ENCODE measurements around the gene RUSF1. TPM values are rescaled to one million over a fixed set of nuclear protein-coding genes. Genes with fewer than 3 reads are reported as not detected.
"Not testable (repeated sequence)": the region's sequence is repeated elsewhere in the genome, so short reads cannot be mapped to it uniquely, and the experiment has no call there.

Gene RUSF1
- total RNA-seq, result 54.9 TPM
- long read RNA-seq, transcript C16orf58-201 (13 exons, 2,793 nt), result major isoform, 55 of 121 reads
- long read RNA-seq, partial matches to known transcripts, result 12 of 121 reads
- long read RNA-seq, other reads (novel, unspliced or antisense), result 52 of 121 reads

DNA sequence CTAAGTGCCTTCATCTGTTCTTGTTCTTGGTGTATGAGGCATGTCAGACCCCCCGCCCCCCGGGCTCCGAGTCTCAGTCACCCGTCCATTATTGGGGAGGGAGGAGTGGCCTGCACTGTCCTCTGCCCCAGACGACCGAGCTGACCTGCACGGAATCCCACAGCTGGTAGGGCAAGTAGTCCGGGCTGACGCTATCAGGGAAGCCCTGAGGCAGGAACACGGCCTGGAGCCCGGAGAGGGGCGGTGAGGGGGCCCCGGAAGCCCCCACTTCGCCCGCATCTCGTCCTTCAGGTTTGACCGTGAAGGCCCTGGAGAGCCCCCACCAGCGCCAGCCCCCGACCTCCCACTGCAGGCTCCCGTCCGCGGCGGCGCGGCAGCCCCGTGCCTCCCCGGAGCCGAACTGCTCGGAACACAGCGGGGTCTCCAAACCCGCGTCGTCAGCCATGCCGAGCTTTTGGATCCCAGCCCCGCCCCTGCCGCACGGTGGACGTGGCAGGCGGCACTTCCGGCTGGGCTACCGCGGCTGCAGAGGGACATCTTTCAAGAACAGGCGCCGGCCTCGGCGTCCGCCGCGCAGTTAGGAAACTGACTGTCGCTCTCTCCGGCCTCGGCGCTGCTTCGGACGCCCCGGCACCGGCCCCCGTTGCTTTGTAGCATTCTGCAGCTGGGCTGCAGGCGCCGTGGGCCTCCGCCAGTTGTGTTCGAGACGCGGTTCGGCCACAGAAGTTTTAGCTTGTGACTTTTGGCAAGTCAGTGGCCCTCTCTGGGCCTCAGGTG lies at the start of gene RUSF1:
Gene RUSF1, minus strand, starts transcription at position 463 of the 777 bp plus-strand sequence. Its CDS starts 18 bp downstream, at position 445.
- intact Hi-C loops (cut with DNase I), result no loop called here
- ATAC-seq, result peak; percentile 95 to 96
- peak; percentile 95 for DNase-seq
- Histone ChIP-seq H3K4me1 (peaks cover 45% of the 10 kb centered on the region), H3K27me3 (ENCODE audit: low read depth) (no peaks in the 10 kb centered on the region), H3K27ac (peak within 1 kb of the TSS; percentile 96), H3K36me3 (peaks cover 14% of the 10 kb centered on the region), H3K9me3 (no peaks in the 10 kb centered on the region), H3K4me3 (peak within 1 kb of the TSS; percentile 96)
- TF ChIP-seq, protein P1, sequence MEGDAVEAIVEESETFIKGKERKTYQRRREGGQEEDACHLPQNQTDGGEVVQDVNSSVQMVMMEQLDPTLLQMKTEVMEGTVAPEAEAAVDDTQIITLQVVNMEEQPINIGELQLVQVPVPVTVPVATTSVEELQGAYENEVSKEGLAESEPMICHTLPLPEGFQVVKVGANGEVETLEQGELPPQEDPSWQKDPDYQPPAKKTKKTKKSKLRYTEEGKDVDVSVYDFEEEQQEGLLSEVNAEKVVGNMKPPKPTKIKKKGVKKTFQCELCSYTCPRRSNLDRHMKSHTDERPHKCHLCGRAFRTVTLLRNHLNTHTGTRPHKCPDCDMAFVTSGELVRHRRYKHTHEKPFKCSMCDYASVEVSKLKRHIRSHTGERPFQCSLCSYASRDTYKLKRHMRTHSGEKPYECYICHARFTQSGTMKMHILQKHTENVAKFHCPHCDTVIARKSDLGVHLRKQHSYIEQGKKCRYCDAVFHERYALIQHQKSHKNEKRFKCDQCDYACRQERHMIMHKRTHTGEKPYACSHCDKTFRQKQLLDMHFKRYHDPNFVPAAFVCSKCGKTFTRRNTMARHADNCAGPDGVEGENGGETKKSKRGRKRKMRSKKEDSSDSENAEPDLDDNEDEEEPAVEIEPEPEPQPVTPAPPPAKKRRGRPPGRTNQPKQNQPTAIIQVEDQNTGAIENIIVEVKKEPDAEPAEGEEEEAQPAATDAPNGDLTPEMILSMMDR (IDR thresholded peaks at IDR 0.05), result no peak

DNA sequence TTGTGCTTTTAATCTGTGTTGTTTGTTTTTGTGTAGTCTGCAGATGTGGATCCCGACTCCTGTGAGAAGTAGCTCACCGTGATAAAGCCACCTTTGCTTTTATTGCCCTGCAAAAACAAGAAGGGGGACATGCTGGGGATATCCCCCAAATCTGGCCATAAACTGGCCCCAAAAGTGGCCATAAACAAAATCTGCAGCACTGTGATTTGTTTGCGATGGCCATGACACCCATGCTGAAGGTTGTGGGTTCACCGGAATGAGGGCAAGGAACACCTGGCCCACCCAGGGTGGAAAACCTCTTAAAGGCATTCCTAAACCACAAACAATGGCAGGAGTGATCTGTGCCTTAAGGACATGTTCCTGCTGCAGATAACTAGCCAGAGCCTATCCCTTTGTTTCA lies 34.6 kb upstream of the RUSF1 start:
- ATAC-seq (no peak), DNase-seq (no peak)
- H3K36me3 ChIP-seq, result no peaks in the 10 kb centered on the region
- H3K27me3 ChIP-seq (ENCODE audit: low read depth), result peaks cover 11% of the 10 kb centered on the region
- intact Hi-C loops (cut with DNase I), result no loop called here
- no peak overlapping the region for H3K27ac ChIP-seq
- no peaks in the 10 kb centered on the region for H3K4me1 ChIP-seq
- peaks cover 6% of the 10 kb centered on the region for H3K9me3 ChIP-seq
- no peak overlapping the region for H3K4me3 ChIP-seq
- TF ChIP-seq, protein P1 (IDR thresholded peaks at IDR 0.05), result no peak

DNA sequence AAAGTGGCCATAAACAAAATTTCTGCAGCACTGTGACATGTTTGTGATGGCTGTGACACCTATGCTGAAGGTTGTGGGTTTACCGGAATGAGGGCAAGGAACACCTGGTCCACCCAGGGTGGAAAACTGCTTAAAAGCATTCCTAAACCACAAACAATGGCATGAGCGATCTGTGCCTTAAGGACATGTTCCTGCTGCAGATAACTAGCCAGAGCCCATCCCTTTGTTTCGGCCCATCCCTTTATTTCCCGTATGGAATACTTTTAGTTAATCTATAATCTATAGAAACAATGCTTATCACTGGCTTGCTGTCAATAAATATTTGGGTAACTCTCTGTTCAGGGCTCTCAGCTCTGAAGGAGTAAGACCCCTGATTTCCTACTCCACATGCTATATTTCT lies 31.6 kb upstream of the RUSF1 start:
- H3K27me3 ChIP-seq (ENCODE audit: low read depth), result peaks cover 17% of the 10 kb centered on the region
- DNase-seq; H3K4me1 ChIP-seq; H3K27ac ChIP-seq; H3K9me3 ChIP-seq; intact Hi-C loops (cut with DNase I); H3K4me3 ChIP-seq; H3K36me3 ChIP-seq; ATAC-seq: not testable (repeated sequence)

DNA sequence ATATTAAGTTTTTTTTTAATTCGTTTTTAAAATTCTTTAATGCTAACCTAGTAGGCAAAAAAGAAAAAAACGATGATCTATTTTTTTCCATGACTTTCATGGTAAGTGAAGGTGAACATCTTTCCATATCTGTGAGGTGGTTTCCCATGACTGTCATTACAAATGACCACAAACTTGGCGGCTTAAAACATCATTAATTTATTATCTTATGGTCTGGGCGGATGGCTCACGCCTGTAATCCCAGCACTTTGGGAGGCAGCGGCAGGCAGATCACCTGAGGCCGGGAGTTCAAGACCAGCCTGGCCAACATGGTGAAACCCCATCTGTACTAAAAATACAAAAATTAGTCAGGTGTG lies 30.0 kb upstream of the RUSF1 start:
- peaks cover 17% of the 10 kb centered on the region for H3K27me3 ChIP-seq (ENCODE audit: low read depth)

DNA sequence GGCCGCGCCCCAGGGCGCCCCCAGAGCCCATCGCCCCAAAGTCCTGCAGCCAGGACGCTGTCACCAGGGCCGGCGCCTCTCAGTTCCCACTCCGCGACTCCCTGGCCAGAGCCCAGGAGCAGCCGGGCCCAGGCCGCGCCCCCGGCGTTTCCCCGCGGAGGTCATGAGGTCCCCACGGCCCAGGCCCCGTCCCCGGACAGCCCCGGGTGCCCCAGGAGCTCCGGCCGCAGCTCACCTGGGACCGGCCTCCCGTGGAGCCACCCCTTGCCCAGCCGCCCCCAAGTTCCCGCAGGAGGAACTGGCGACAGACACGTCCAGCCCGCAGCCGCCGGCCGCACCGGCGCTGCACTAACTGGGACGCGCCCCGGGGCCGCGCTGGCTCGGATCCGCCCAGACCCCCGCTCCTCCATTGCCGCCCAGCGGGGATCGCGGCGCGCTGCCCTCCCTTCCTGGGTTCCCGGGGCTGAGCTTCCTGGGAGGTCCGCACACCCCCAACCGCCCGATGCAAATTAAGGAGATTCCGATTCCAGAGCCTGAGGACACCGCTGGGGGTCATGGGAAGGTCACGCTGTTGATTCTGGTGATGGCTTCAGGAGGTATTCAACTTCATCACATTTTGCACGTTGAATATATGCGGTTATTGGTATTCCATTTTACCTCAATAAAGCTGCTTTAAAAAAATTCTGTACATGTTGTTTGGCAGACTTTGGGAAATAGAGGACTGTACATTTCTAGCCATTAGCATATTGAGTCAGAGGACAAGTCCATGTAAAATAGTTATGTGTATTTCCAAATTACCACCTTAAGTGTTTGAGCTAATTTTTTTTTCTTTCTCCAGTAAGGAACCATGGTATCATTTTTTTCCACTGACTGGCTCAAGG lies 29.4 kb upstream of the RUSF1 start:
- no peaks in the 10 kb centered on the region for H3K36me3 ChIP-seq
- DNase-seq, result peak; percentile 58
- intact Hi-C loops (cut with DNase I), result no loop called here
- H3K27me3 ChIP-seq (ENCODE audit: low read depth), result peaks cover 17% of the 10 kb centered on the region
- peak overlapping the region; percentile 10 for H3K27ac ChIP-seq
- peak; percentile 87 to 88 for ATAC-seq
- no peaks in the 10 kb centered on the region for H3K4me1 ChIP-seq
- peaks cover 3% of the 10 kb centered on the region for H3K9me3 ChIP-seq
- peak overlapping the region; percentile 52 for H3K4me3 ChIP-seq
- TF ChIP-seq, protein P1 (IDR thresholded peaks at IDR 0.05), result no peak

More for the DNA sequence above, 30.0 kb upstream of the RUSF1 start:
- H3K4me1 ChIP-seq; DNase-seq; intact Hi-C loops (cut with DNase I); ATAC-seq; H3K27ac ChIP-seq; H3K4me3 ChIP-seq; H3K36me3 ChIP-seq; H3K9me3 ChIP-seq: not testable (repeated sequence)

DNA sequence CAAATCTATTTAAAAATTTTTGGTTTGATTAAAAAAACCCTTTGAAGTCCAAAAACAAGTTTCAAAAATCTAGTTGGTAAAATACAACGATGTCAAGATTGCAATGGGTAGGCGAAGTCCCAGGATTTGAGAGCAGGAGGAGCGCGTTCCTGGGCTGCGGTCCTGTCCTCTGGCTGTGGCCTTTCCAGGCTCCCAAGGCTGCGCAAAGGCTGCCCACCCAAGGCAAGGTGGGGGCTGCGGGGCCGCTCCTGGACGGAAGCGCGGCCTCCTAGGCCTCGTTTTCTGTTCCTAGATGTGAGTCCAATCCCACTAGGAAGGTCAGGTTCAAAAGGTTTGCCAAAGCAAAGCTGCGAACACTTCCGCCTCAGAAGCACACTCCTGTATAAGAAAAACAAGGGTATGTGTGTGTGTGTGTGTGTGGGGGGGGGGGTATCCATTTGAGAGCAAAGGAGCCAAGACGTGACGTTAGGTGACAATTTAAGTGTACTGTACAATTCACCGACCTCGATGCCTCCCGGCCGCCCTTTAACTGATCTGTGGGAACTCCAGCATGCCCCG lies 28.7 kb upstream of the RUSF1 start:
- Histone ChIP-seq H3K27me3 (ENCODE audit: low read depth) (peaks cover 17% of the 10 kb centered on the region), H3K36me3 (no peaks in the 10 kb centered on the region), H3K4me1 (no peaks in the 10 kb centered on the region), H3K4me3 (peak overlapping the region; percentile 52), H3K27ac (peak overlapping the region; percentile 10), H3K9me3 (no peaks in the 10 kb centered on the region)
- DNase-seq (no peak), ATAC-seq (peak in 1 of 2 donors; percentile 55)
- TF ChIP-seq, protein P1 (IDR thresholded peaks at IDR 0.05), result no peak
- intact Hi-C loops (cut with DNase I), result no loop called here

Data from lower lobe of right lung (tissue), 2 donors.